CD4-positive, CD25-positive, alpha-beta regulatory T cell (primary cell): ENCODE results near the gene ZBTB18. TPM values are rescaled to one million over a fixed set of nuclear protein-coding genes. Genes with fewer than 3 reads are reported as not detected.

Experiments used
- ATAC-seq, 2 donors: fragments of 150-1000 bp; cut with Tn5 transposase; one replicate each; pipeline ENCODE4 v1.10.0; 2021; ENCODE audit warnings: low read depth in 2 of 2, moderate number of reproducible peaks in 2 of 2, moderate library complexity in 1 of 2
- DNase-seq, 3 donors: peaks; one replicate each; pipeline versions ENCODE4 v3.0.0 to v3.0.0-alpha.2; 2012 to 2022; ENCODE audit warnings: mixed read lengths in 1 of 3
- H3K27ac ChIP-seq: one replicate; pipeline ENCODE4 v1.7.0; 2013; ENCODE audit warnings: mild to moderate bottlenecking, low read length; ENCODE audit not compliant: insufficient read depth, poor library complexity, severe bottlenecking
- H3K27me3 ChIP-seq: one replicate; pipeline ENCODE4 v1.7.0; 2013; ENCODE audit warnings: low read length; ENCODE audit not compliant: control insufficient read depth, insufficient read depth
- H3K36me3 ChIP-seq: one replicate; pipeline ENCODE4 v1.7.0; 2013; ENCODE audit warnings: mild to moderate bottlenecking, low read length, moderate library complexity; ENCODE audit not compliant: control insufficient read depth, insufficient read depth
- H3K4me1 ChIP-seq: 2 replicates; pipeline ENCODE4 v1.7.0; 2013; ENCODE audit warnings: mild to moderate bottlenecking, low read length; ENCODE audit not compliant: insufficient read depth, control insufficient read depth, poor library complexity, severe bottlenecking
- H3K4me3 ChIP-seq: one replicate; pipeline ENCODE4 v1.7.0; 2013; ENCODE audit warnings: low read depth, mild to moderate bottlenecking, low read length, moderate library complexity
- H3K9me3 ChIP-seq, 2 experiments: 1 replicate in 1 of 2; 2 replicates in 1 of 2; pipeline ENCODE4 v1.7.0; 2013; ENCODE audit warnings: low read length in 2 of 2, mild to moderate bottlenecking in 1 of 2, moderate library complexity in 1 of 2; ENCODE audit not compliant: control insufficient read depth in 2 of 2
- H3K27ac Mint-ChIP-seq, 3 donors: one replicate each; pipeline ENCODE4 v1.8.0; 2020 to 2022; ENCODE audit warnings: mild to moderate bottlenecking in 3 of 3, mixed read lengths in 3 of 3, moderate library complexity in 2 of 3
- H3K27me3 Mint-ChIP-seq: one replicate; pipeline ENCODE4 v1.8.0; 2022; ENCODE audit warnings: mild to moderate bottlenecking, mixed read lengths
- H3K36me3 Mint-ChIP-seq: one replicate; pipeline ENCODE4 v1.8.0; 2020; ENCODE audit warnings: mixed read lengths
- H3K4me1 Mint-ChIP-seq, 4 donors: one replicate each; pipeline ENCODE4 v1.8.0; 2020 to 2022; ENCODE audit warnings: mixed read lengths in 4 of 4, mild to moderate bottlenecking in 1 of 4
- H3K4me3 Mint-ChIP-seq, 4 donors: one replicate each; pipeline ENCODE4 v1.8.0; 2020 to 2022; ENCODE audit warnings: mild to moderate bottlenecking in 4 of 4, mixed read lengths in 4 of 4, moderate library complexity in 3 of 4
- H3K9me3 Mint-ChIP-seq, 7 donors: one replicate each; pipeline ENCODE4 v1.8.0; 2020 to 2022; ENCODE audit warnings: mixed read lengths in 7 of 7, mild to moderate bottlenecking in 3 of 7, moderate library complexity in 2 of 7
- polyA plus RNA-seq, 4 donors: library from polyadenylated mRNA; unstranded; fragments of 300-500 nt; fragmentation: Illumina TruSeq; gene quantifications; one replicate each; pipeline ENCODE4 v1.2.3, GENCODE V29; 2021
- total RNA-seq: library from RNA; stranded (reverse); gene quantifications from one replicate; pipeline ENCODE4 v1.2.3, GENCODE V29; 2022

Gene ZBTB18
- total and polyA plus RNA-seq, 5 donors from 2014 or later, result 0.76 to 21.7 (median 2.0) TPM

- ATAC-seq (no peak), DNase-seq (no peak)
- Mint-ChIP-seq H3K27me3 (peaks cover 19% of the 10 kb centered on the region), H3K36me3 (no peaks in the 10 kb centered on the region), H3K27ac (peak overlapping the region in 1 of 3 donors; percentile 48), H3K9me3 (peaks cover 0 to 3% (median 0%) of the 10 kb centered on the region in 7 donors), H3K4me1 (peaks cover 0 to 16% (median 7%) of the 10 kb centered on the region in 4 donors), H3K4me3 (peak overlapping the region in 1 of 4 donors; percentile 64)
- Histone ChIP-seq H3K4me3 (no peak overlapping the region), H3K4me1 (no peaks in the 10 kb centered on the region), H3K27ac (no peak overlapping the region), H3K36me3 (no peaks in the 10 kb centered on the region), H3K9me3 (no peaks in the 10 kb centered on the region), H3K27me3 (peaks cover 8% of the 10 kb centered on the region)
Measured at GRCh38 chr1:244100276-244100675, 49.2 kb downstream of the ZBTB18 start.

- Histone ChIP-seq H3K9me3 (no peaks in the 10 kb centered on the region), H3K27me3 (peaks cover 8% of the 10 kb centered on the region), H3K4me1 (no peaks in the 10 kb centered on the region), H3K4me3 (no peak overlapping the region), H3K27ac (no peak overlapping the region), H3K36me3 (no peaks in the 10 kb centered on the region)
- Mint-ChIP-seq H3K27ac (peak overlapping the region in 1 of 3 donors; percentile 48), H3K4me3 (peak overlapping the region in 2 of 4 donors; percentile 59 to 64), H3K27me3 (peaks cover 22% of the 10 kb centered on the region), H3K9me3 (peaks cover 0 to 3% (median 0%) of the 10 kb centered on the region in 7 donors), H3K36me3 (no peaks in the 10 kb centered on the region), H3K4me1 (peaks cover 0 to 16% (median 7%) of the 10 kb centered on the region in 4 donors)
- peak in 1 of 3 donors; percentile 14 for DNase-seq
- peak; percentile 31 to 66 for ATAC-seq
Measured at GRCh38 chr1:244100704-244101453, 49.8 kb downstream of the ZBTB18 start.

GRCh38 chr1:244102046-244102445 is 51.0 kb downstream of the ZBTB18 start:
- ATAC-seq, result no peak
- peaks cover 0 to 3% (median 0%) of the 10 kb centered on the region in 7 donors for H3K9me3 Mint-ChIP-seq
- peaks cover 0 to 16% (median 7%) of the 10 kb centered on the region in 4 donors for H3K4me1 Mint-ChIP-seq
- no peak overlapping the region for H3K4me3 ChIP-seq
- H3K27ac ChIP-seq, result no peak overlapping the region
- no peaks in the 10 kb centered on the region for H3K4me1 ChIP-seq
- no peaks in the 10 kb centered on the region for H3K36me3 Mint-ChIP-seq
- no peaks in the 10 kb centered on the region for H3K36me3 ChIP-seq
- H3K27me3 ChIP-seq, result peaks cover 8% of the 10 kb centered on the region
- H3K27me3 Mint-ChIP-seq, result peaks cover 23% of the 10 kb centered on the region
- H3K27ac Mint-ChIP-seq, result no peak overlapping the region
- no peaks in the 10 kb centered on the region for H3K9me3 ChIP-seq
- H3K4me3 Mint-ChIP-seq, result no peak overlapping the region
- no peak for DNase-seq

GRCh38 chr1:244102468-244102867 is 51.4 kb downstream of the ZBTB18 start:
- Histone ChIP-seq H3K4me3 (no peak overlapping the region), H3K27me3 (peaks cover 8% of the 10 kb centered on the region), H3K27ac (no peak overlapping the region), H3K36me3 (no peaks in the 10 kb centered on the region), H3K9me3 (no peaks in the 10 kb centered on the region), H3K4me1 (no peaks in the 10 kb centered on the region)
- H3K27me3 Mint-ChIP-seq, result peaks cover 23% of the 10 kb centered on the region
- no peak for DNase-seq
- H3K9me3 Mint-ChIP-seq, result peaks cover 0 to 3% (median 0%) of the 10 kb centered on the region in 7 donors
- no peak overlapping the region for H3K27ac Mint-ChIP-seq
- no peak for ATAC-seq
- H3K4me3 Mint-ChIP-seq, result no peak overlapping the region
- peaks cover 0 to 16% (median 7%) of the 10 kb centered on the region in 4 donors for H3K4me1 Mint-ChIP-seq
- H3K36me3 Mint-ChIP-seq, result no peaks in the 10 kb centered on the region

- Mint-ChIP-seq H3K4me3 (no peak overlapping the region), H3K27me3 (peaks cover 17% of the 10 kb centered on the region), H3K36me3 (no peaks in the 10 kb centered on the region), H3K9me3 (peaks cover 0 to 3% (median 0%) of the 10 kb centered on the region in 7 donors), H3K4me1 (peaks cover 0 to 16% (median 7%) of the 10 kb centered on the region in 4 donors), H3K27ac (no peak overlapping the region)
- DNase-seq, result no peak
- no peaks in the 10 kb centered on the region for H3K36me3 ChIP-seq
- peaks cover 4% of the 10 kb centered on the region for H3K27me3 ChIP-seq
- no peaks in the 10 kb centered on the region for H3K4me1 ChIP-seq
- no peak overlapping the region for H3K4me3 ChIP-seq
- no peak overlapping the region for H3K27ac ChIP-seq
- no peak for ATAC-seq
- no peaks in the 10 kb centered on the region for H3K9me3 ChIP-seq
Measured at GRCh38 chr1:244104309-244105060, 53.4 kb downstream of the ZBTB18 start.

- Histone ChIP-seq H3K27me3 (peaks cover 8% of the 10 kb centered on the region), H3K4me1 (no peaks in the 10 kb centered on the region), H3K4me3 (no peak overlapping the region), H3K27ac (no peak overlapping the region), H3K36me3 (no peaks in the 10 kb centered on the region), H3K9me3 (no peaks in the 10 kb centered on the region)
- ATAC-seq, result no peak
- DNase-seq, result no peak
- peaks cover 16% of the 10 kb centered on the region for H3K27me3 Mint-ChIP-seq
- peaks cover 0 to 3% (median 0%) of the 10 kb centered on the region in 4 donors for H3K4me1 Mint-ChIP-seq
- no peaks in the 10 kb centered on the region for H3K36me3 Mint-ChIP-seq
- H3K9me3 Mint-ChIP-seq, result peaks cover 0 to 1% (median 0%) of the 10 kb centered on the region in 7 donors
- H3K4me3 Mint-ChIP-seq, result no peak overlapping the region
- H3K27ac Mint-ChIP-seq, result no peak overlapping the region
Measured at GRCh38 chr1:244106176-244106575, 55.1 kb downstream of the ZBTB18 start.
